Right ventricle myocardium inferior (tissue), 1 donor: ENCODE data around the gene GNB1L. TPM values are rescaled to one million over a fixed set of nuclear protein-coding genes. Genes with fewer than 3 reads are reported as not detected.

ENCODE experiments used
- ATAC-seq: fragments of 200-7000 bp; cut with Tn5 transposase; one replicate; pipeline ENCODE4 v1.9.1; 2020; ENCODE audit warnings: mild to moderate bottlenecking, moderate library complexity
- DNase-seq: peaks from one replicate; pipeline ENCODE4 v3.0.0; 2021; ENCODE audit errors: missing footprints
- intact Hi-C: fragments of 100-400 bp; cut with DNase I; formaldehyde crosslinking; loops from one replicate; pipeline ENCODE4 v1.11.0; 2022
- total RNA-seq: library from RNA; stranded (reverse); fragmentation: NEBNext Ultra II Directional; extraction: Animal tissue kit (Norgen Biotek cat#: 25700); gene quantifications from one replicate; pipeline ENCODE4 v1.2.1, GENCODE V29; 2021
- donor health status: DM: no; HTN: yes; CAD: no; lungs with severe emphysema.

GNB1L gene
- total RNA-seq, 1 donor from 2014 or later: 1.9 TPM

GRCh38 chr22:19744350-19745006 is 110.2 kb downstream of the GNB1L start:
- ATAC-seq (no peak), DNase-seq (no peak)
- intact Hi-C loops: loop anchor here (5.0 kb wide), 1 partner anchor 108 kb away; the partner anchor contains the start of genes GNB1L and RTL10

DNA sequence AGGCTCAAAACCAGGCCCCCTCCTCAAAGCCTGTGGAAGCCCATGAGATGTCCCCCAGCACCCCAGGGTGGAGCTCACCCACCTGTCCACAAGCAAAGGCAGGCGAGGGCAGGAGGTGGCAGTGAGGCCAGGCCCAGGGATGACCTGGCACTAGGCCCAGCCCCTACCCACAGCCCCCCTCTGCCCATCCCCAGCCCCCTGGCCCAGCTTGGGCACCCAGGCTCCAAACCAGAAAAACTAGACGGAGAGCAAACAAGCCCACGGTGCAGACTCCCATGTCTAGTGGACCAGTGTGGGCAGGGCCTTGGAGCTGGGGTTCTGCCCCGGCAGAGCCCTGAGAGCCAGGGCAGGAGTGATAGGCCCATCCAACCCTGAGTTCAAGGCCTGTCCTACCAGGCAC is 111.0 kb downstream of the GNB1L start:
- DNase-seq: no peak
- intact Hi-C loops: no loop called here
- ATAC-seq: no peak

- DNase-seq (no peak), ATAC-seq (no peak)
- intact Hi-C loops: no loop called here
Measured at GRCh38 chr22:19743081-19743480, 111.6 kb downstream of the GNB1L start.

GRCh38 chr22:19742160-19743066 is 112.3 kb downstream of the GNB1L start:
- DNase-seq: no peak
- intact Hi-C loops: no loop called here
- ATAC-seq: no peak

GRCh38 chr22:19741053-19741452 is 113.6 kb downstream of the GNB1L start:
- no peak for DNase-seq
- intact Hi-C loops: no loop called here
- ATAC-seq: no peak

GRCh38 chr22:19740586-19740985 is 114.1 kb downstream of the GNB1L start:
- DNase-seq (no peak), ATAC-seq (no peak)
- intact Hi-C loops: no loop called here

DNA sequence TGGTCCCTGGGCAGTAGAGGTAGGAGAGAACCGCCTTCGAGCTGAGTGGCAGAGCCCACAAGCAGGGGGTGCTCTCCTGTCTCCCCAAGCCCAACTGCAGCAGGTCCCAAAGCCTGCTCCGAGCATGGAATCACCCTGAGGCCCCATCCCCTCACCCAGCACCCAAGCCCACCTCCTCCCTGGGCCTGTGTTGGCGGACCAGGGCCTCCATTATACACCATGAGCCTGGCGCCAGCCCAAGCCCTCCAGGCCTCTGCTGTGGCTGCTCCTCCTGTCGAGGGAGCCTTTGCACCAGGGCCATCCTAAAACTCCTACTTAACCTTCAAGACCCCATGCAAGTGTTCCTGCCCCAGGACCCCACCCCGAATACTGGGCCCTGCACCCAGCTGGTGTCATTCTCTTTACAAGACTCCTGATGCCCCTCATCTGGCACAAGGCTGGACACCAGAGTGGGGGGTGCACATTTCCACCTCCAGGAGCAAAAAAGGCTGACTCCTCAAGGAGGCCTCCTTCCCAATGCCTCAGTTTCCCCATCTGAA is 114.7 kb downstream of the GNB1L start:
- no peak for DNase-seq
- intact Hi-C loops: no loop called here
- no peak for ATAC-seq

DNA sequence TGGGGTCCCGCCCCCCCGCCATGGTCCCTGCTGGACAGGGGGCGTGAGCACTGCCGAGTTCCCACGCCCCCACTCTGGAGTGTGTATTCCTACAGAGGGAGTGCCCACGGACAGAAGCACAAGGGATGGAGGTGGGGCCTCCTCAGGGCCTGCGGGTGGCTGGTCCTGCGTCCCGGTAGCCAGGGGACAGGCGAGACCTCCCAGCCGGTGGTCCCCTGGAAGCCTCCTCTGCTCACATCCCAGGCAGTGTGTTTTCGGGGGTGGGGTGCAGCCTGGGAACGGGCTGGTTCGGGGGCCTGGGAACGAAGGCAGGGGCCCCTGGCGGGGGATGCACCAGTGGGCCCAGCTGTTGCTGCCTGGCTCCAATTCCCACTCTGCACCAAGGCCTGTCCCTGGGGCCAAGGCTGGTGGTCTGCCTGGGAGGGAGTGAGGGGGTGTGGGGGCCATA is 115.2 kb downstream of the GNB1L start:
- no peak for DNase-seq
- ATAC-seq: no peak
- intact Hi-C loops: no loop called here

- no peak for ATAC-seq
- intact Hi-C loops: no loop called here
- no peak for DNase-seq
Measured at GRCh38 chr22:19738664-19739447, 115.8 kb downstream of the GNB1L start.

DNA sequence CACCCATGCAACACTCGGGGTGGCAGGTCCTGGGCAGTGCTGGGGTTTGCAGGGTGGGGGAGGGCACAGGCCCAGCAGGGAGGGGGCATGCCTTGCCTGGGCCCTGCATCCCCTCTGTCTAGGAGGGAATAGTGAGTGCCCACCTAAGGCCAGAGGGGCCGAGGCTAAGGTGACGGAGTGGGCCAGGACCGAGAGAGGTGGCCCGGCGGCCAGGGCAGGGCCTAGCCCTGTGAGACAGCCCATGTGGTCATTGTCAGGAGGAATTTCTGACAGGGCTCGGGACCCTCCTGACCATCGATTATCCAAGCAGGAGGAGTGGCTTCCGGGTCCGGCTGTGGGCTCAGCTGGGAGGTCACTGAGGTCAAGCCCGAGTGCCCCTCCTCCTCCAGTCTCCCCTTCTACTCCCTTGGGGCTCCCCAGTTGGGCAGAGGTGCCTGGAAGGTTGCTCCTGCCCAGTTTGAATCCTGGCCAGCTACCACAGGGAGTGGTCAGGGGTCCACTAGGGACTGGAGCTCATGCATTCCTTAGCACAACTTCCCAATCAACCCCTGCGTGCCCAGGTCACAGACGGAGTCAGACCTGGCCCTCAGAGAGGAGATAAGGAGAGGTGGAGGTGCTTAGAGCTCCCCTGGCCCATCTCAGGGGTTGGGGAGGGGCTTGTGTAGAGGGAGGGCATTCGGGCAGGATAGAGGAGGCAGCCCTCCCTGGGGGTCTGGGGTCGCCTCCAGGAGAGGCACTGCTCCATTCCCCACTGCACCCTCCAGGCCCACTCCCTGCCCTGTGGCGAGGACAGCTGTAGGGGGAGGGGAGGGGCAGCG is 116.6 kb downstream of the GNB1L start:
- intact Hi-C loops: no loop called here
- DNase-seq (no peak), ATAC-seq (no peak)

DNA sequence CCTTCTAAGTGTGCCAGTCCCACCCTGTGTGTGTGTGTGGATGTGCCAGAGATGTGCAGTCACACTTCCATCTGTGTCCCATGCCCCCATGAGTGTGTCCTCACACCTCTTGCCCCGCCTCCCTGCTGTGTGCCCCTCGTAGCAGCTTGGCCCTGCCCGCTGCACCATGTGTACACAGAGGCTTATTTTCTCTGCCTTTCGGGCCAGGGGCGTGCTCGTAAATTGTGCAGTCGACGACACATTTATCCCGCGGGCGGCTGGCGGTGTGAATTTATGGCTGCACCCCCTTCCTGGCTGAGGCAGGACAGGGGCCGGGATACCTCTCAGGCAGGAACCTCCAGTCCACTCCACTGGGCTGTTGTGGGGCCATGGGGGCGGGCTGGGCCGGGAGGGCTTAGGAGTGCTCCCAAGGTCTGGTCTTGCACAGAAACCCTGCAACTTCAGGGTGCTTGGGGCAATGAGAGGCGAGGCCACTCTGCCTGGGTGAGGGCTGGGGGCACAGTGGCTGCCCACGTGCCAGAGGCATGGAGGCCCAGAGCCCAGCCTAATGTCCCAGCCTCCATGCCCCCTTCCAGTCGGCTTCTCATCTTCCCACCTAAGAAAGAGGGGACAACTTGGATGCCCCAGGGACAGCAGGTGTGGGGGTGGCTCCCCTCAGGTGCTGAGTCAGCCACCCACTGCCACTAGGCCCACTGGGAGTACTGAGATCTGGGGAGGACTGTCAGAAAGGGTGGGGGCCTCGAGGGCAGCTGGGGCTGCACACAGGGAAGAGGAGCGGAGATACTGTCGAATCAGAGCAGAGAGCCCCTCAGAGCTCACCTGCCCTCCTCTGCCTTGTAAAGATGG is 118.8 kb downstream of the GNB1L start:
- DNase-seq (no peak), ATAC-seq (no peak)
- intact Hi-C loops: no loop called here

- ATAC-seq (no peak), DNase-seq (no peak)
- intact Hi-C loops: loop anchor here (5.0 kb wide), 1 partner anchor 277 kb away; no protein-coding TSS in a partner anchor
Measured at GRCh38 chr22:19734837-19735382, 119.8 kb downstream of the GNB1L start.

DNA sequence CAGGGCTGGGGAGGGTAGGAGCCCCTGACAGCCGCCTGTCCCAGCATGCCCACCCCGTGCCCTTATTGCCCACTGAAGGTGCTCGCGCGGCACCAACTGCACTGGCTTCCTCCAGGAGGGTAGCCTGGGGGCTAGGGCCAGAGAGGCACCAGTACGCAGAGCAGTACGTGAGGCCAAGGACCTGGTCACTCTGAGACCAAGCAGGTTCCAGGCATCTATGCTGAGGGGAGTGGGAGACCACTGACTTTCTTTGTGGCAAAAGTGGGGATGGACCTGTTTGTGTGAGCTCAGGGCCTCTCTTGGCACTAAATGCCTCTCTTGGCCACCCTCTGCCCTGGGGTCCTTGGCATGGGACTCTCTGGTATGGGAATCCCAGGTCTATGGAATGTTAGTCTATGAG is 120.5 kb downstream of the GNB1L start:
- intact Hi-C loops: loop anchor here (5.0 kb wide), 1 partner anchor 278 kb away; no protein-coding TSS in a partner anchor
- DNase-seq (no peak), ATAC-seq (no peak)

GRCh38 chr22:19733755-19734154 is 120.9 kb downstream of the GNB1L start:
- no peak for DNase-seq
- ATAC-seq: no peak
- intact Hi-C loops: loop anchor here (5.0 kb wide), 1 partner anchor 279 kb away; no protein-coding TSS in a partner anchor
